Measurements from ENCODE around the gene GCH1. TPM values are rescaled to one million over a fixed set of nuclear protein-coding genes. Genes with fewer than 3 reads are reported as not detected.

The GCH1 gene, protein sequence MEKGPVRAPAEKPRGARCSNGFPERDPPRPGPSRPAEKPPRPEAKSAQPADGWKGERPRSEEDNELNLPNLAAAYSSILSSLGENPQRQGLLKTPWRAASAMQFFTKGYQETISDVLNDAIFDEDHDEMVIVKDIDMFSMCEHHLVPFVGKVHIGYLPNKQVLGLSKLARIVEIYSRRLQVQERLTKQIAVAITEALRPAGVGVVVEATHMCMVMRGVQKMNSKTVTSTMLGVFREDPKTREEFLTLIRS
- total RNA-seq: 1.9 and 10.7 TPM in 2 replicates

DNA sequence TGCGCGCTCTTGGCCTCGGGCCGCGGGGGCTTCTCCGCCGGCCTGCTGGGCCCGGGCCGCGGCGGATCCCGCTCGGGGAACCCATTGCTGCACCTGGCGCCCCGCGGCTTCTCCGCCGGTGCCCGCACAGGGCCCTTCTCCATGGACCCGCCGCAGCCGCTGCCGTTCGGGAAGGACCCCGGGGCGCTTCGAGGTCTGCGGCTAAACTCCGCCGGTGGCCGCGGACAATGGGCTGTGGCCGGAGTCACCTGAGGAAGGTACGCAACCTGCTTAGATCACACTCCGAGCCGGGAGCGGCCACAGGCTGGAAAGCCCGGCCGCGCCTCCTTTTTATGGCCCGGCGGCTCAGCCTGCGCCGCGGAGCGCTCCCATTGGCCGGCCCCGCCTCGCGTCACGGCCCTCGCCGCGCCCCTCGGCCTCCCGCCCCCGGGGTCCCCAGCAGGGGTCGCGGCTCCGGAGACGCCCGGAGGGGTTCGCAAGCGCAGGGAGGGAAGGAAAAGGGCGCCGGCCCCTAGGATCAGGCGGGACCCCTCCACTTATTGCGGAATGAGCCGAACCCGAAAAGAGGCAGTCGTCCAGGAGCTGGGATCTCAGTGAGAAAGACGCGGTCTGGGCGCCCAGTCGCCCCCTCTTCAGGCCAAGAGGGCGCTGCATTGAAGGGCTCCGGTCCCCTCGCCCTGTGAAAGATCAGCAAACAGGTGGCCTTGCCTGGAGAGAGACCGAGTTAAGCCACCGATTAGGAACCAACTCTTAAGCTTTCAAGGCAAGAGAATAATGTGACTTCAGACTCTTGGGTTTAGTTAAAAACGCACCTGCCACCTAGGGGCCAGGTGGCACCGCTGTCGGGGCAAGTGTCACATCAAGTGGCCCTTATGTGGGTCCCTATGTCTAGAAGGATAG, at the start of gene GCH1:
TSS of gene GCH1 (minus strand) at position 306 of the 900 bp plus-strand sequence. CDS start at position 143, 163 bp downstream.

Other genes starting within 250 kb of the GCH1 start
- 15.5 and 28.2 TPM in 2 replicates for gene WDHD1, start 124.3 kb upstream of the GCH1 start, total RNA-seq
- gene SOCS4, start 124.4 kb upstream of the GCH1 start, total RNA-seq: 14.1 and 20.1 TPM in 2 replicates
- gene MAPK1IP1L, start 148.8 kb upstream of the GCH1 start, total RNA-seq: 14.4 and 16.9 TPM in 2 replicates
- 116 and 124 TPM in 2 replicates for gene LGALS3, start 226.4 kb upstream of the GCH1 start, total RNA-seq